ENCODE measurements around the gene SLC44A5. TPM values are rescaled to one million over a fixed set of nuclear protein-coding genes. Genes with fewer than 3 reads are reported as not detected.

The SLC44A5 gene
- total and polyA plus RNA-seq, 4 donors = 0.13 to 1.1 (median 0.22) TPM

GRCh38 chr1:75630004-75630594, 19.2 kb upstream of the SLC44A5 start:
- Histone ChIP-seq H3K9me3 (ENCODE audit: control insufficient read depth in 4 of 4, low read length in 3 of 4) (no peaks in the 10 kb centered on the region), H3K4me1 (ENCODE audit: control insufficient read depth in 4 of 4, insufficient read depth in 4 of 4, low read length in 3 of 4) (no peaks in the 10 kb centered on the region), H3K27me3 (ENCODE audit: control insufficient read depth in 4 of 4, insufficient read depth in 4 of 4, low read length in 3 of 4) (peaks cover 0 to 2% (median 0%) of the 10 kb centered on the region in 4 donors), H3K36me3 (ENCODE audit: control insufficient read depth in 4 of 4, insufficient read depth in 3 of 4, low read depth in 1 of 4, low read length in 3 of 4) (no peaks in the 10 kb centered on the region), H3K27ac (ENCODE audit: low read depth in 1 of 2, low read length in 2 of 2) (no peak overlapping the region), H3K9ac (ENCODE audit: low read depth in 1 of 2, low read length in 2 of 2) (no peak overlapping the region), H3K4me3 (ENCODE audit: low read depth in 1 of 3, low read length in 3 of 3) (no peak overlapping the region)
- DNase-seq (ENCODE audit: low spot score) = no peak
- 72% methylated on average over 3 of the region's 3 CpGs for WGBS
- no peak for TF ChIP-seq NR2F2 (IDR thresholded peaks at IDR 0.05)
- no peak for TF ChIP-seq FOXA1 (IDR thresholded peaks at IDR 0.05)
- no peak for TF ChIP-seq YY1 (IDR thresholded peaks at IDR 0.05)
- no peak for TF ChIP-seq MAX (IDR thresholded peaks at IDR 0.05)

- Histone ChIP-seq H3K9ac (ENCODE audit: low read depth in 1 of 2, low read length in 2 of 2) (no peak overlapping the region), H3K27me3 (ENCODE audit: control insufficient read depth in 4 of 4, insufficient read depth in 4 of 4, low read length in 3 of 4) (peaks cover 0 to 6% (median 0%) of the 10 kb centered on the region in 4 donors), H3K27ac (ENCODE audit: low read depth in 1 of 2, low read length in 2 of 2) (no peak overlapping the region), H3K4me1 (ENCODE audit: control insufficient read depth in 4 of 4, insufficient read depth in 4 of 4, low read length in 3 of 4) (no peaks in the 10 kb centered on the region), H3K9me3 (ENCODE audit: control insufficient read depth in 4 of 4, low read length in 3 of 4) (no peaks in the 10 kb centered on the region), H3K4me3 (ENCODE audit: low read depth in 1 of 3, low read length in 3 of 3) (no peak overlapping the region), H3K36me3 (ENCODE audit: control insufficient read depth in 4 of 4, insufficient read depth in 3 of 4, low read depth in 1 of 4, low read length in 3 of 4) (no peaks in the 10 kb centered on the region)
- TF ChIP-seq NR2F2 (IDR thresholded peaks at IDR 0.05) = no peak
- no peak for TF ChIP-seq MAX (IDR thresholded peaks at IDR 0.05)
- TF ChIP-seq HNF4A (conservative IDR thresholded peaks at IDR 0.05) = no peak
- no peak for TF ChIP-seq FOXA1 (IDR thresholded peaks at IDR 0.05)
- TF ChIP-seq GABPA (IDR thresholded peaks at IDR 0.05 in 1 of 2, conservative IDR thresholded peaks at IDR 0.05 in 1 of 2) = no peak
- TF ChIP-seq CTCF (IDR thresholded peaks at IDR 0.05; ENCODE audit: low read depth, low read length, missing input control) = no peak
- TF ChIP-seq ZBTB33 (IDR thresholded peaks at IDR 0.05) = no peak
- no peak for TF ChIP-seq TAF1 (conservative IDR thresholded peaks at IDR 0.05)
- TF ChIP-seq RAD21 (IDR thresholded peaks at IDR 0.05) = no peak
- TF ChIP-seq REST (IDR thresholded peaks at IDR 0.05) = no peak
- no peak for TF ChIP-seq ATF3 (IDR thresholded peaks at IDR 0.05)
- TF ChIP-seq HNF4G (IDR thresholded peaks at IDR 0.05) = no peak
- TF ChIP-seq RXRA (IDR thresholded peaks at IDR 0.05) = no peak
- TF ChIP-seq JUND (IDR thresholded peaks at IDR 0.05) = no peak
- TF ChIP-seq SP1 (IDR thresholded peaks at IDR 0.05) = no peak
- WGBS = 62% methylated on average over 3 of the region's 3 CpGs
- DNase-seq (ENCODE audit: low spot score) = no peak
Observed at GRCh38 chr1:75625795-75626194, 14.9 kb upstream of the SLC44A5 start.
